AG09309 (cell line): Measurements from ENCODE around the gene ARHGEF17.
A peak's percentile ranks its signal among the peaks of the same experiment; 100 is the strongest.

Experiments
- DNase-seq: peaks from one replicate; pipeline ENCODE4 v3.0.0-alpha.2; 2010; ENCODE audit warnings: low read depth
- H3K4me3 ChIP-seq: 2 replicates; pipeline ENCODE4 v1.5.1; 2011; ENCODE audit warnings: mild to moderate bottlenecking, low read depth, low read length, moderate library complexity; ENCODE audit not compliant: control insufficient read depth
- TF ChIP-seq, protein P1 (sequence below): IDR thresholded peaks from 2 replicates; pipeline ENCODE4 v1.5.1; 2011; ENCODE audit warnings: mild to moderate bottlenecking, low read depth, low read length, inconsistent platforms; ENCODE audit not compliant: insufficient read depth, control insufficient read depth; ENCODE audit errors: missing control alignments

Gene ARHGEF17

DNA sequence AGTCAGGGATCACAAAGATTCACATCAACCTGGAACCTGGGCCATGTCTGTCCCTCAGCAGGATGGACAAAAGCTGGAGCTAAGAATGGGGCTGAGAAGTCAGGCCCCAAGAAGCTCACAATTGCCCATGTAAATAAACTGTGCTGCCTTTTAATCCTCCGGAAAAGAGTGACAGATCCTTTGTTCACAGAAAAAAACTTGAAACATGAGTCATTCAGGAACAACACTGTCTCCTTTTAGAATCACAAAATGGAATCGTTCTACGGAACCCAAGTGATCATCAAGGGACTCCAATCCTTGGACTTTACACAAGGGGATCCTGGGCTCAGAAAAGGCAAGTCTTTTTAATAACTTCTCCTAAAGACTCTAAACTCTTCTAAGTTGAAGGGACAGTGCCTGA, 104.2 kb downstream of the ARHGEF17 start:
- no peak overlapping the region for H3K4me3 ChIP-seq
- TF ChIP-seq, protein P1, sequence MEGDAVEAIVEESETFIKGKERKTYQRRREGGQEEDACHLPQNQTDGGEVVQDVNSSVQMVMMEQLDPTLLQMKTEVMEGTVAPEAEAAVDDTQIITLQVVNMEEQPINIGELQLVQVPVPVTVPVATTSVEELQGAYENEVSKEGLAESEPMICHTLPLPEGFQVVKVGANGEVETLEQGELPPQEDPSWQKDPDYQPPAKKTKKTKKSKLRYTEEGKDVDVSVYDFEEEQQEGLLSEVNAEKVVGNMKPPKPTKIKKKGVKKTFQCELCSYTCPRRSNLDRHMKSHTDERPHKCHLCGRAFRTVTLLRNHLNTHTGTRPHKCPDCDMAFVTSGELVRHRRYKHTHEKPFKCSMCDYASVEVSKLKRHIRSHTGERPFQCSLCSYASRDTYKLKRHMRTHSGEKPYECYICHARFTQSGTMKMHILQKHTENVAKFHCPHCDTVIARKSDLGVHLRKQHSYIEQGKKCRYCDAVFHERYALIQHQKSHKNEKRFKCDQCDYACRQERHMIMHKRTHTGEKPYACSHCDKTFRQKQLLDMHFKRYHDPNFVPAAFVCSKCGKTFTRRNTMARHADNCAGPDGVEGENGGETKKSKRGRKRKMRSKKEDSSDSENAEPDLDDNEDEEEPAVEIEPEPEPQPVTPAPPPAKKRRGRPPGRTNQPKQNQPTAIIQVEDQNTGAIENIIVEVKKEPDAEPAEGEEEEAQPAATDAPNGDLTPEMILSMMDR, result no peak
- no peak for DNase-seq

DNA sequence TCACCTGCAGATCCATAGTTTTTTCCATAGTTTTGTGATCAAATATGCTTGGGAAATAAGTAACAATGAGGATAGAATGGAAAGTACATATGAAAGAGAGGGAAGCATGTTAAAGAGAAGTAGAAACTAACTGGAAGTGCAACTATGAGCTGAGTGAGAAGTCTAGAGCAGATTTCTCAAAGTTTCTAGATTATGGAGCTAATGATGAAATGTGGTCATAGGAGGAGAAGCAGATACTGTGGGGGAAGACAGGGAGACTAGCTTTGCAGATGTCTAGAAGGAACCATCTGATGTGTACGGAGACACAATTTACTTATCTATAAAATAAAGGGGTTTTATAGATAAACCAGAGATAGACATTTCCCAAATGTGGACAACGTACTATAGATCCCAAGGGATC, 105.2 kb downstream of the ARHGEF17 start:
- DNase-seq, result no peak
- TF ChIP-seq, protein P1, result no peak

DNA sequence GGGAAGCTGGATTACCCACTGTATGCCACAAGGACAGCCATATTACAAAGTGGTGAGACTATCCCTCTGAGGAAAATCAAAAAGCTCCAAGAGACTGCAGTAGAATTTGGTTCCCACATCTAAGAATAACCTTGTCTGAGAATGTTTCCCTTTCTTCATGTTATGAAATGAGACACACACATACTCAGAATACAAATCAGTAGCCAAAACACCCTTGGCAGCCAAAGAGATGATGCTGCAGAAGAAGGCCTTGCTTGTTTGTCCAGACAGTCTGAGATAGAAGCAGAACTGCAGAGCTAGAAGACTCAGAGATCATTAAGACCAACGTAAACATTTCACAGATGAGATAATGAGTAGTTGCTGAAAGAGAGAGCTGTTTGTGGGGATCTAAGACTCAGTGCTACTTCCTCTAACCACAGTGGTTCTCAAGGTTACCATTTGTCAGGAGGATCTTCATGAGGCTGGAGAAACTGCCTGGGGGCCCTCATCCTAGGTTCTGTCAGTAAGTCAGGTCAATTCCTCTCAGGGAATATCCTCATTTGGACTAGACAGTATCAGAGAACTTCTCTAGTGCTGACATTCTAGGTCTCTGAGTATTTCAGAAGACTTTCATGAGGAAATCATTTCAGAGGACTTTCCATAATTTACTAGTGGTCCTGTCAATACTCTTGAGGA, 107.0 kb downstream of the ARHGEF17 start:
- TF ChIP-seq, protein P1, result no peak
- peak; percentile 55 for DNase-seq
- H3K4me3 ChIP-seq, result no peak overlapping the region

More for the DNA sequence above, 105.2 kb downstream of the ARHGEF17 start:
- no peak overlapping the region for H3K4me3 ChIP-seq

DNA sequence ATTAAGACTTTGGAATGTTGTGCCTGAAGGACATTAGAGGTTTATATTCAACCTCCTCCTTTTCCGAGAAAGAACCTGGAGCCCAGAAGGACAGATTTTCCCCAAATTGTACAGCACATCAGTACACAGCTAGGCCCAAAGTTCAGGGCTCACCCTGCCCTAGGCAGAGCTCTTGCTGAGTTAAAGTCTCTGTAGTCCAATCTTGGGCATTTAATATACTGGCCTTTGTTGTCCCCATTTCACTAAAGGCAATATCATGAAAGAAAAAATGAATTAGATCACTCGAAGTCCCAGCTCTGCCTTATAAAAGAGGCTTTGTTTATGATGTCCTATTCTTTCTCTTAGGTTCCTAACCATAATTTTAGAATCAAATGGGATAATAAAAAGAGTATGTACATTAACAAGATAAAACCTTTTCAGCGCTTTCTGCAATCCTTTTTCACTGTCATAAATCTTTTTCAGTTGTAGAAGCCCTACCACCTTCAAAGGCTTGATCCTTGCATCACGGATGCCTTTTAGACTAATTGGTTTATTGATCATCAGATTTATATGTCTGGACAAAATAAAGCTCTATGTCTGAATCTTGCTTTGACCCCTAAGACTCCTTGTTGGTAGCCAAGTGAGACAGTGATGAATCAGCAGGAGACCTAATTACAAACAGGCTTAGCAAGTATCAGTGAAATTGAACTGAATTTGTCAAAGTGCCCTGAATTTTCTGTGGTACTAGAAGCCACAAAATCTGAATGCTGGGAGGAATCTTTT, 108.0 kb downstream of the ARHGEF17 start:
- TF ChIP-seq, protein P1, result no peak
- peak; percentile 52 for DNase-seq
- H3K4me3 ChIP-seq, result no peak overlapping the region

DNA sequence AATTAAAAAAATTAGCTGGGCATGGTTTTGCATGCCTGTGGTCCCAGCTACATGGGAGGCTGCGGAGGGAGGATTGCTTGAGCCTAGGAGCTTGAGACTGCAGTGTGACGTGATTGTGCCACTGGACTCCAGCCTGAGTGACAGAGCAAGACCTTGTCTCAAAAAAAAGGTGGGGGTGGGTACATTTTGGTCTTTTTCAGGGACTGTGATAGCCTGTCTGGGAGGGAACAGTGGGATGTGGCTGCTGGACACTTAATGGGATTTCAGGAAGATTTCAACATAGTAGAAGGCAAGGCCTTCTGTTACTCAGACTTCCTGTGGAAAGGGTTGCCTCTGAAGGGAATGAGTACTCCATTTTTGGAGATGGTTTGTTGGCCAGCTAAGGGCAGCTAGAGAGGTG, 108.7 kb downstream of the ARHGEF17 start:
- DNase-seq, result peak; percentile 24
- TF ChIP-seq, protein P1, result no peak
- H3K4me3 ChIP-seq, result no peak overlapping the region
